HG03045 (cell line): ENCODE results near the gene PID1.

Experiments used
- ATAC-seq: cut with Tn5 transposase; IDR thresholded peaks from one replicate; pipeline ENCODE4 v1.9.1; 2021; ENCODE audit warnings: mild to moderate bottlenecking, moderate library complexity; ENCODE audit not compliant: unreplicated experiment

Gene PID1

GRCh38 chr2:229261599-229261998 lies 9.5 kb downstream of the PID1 start:
- ATAC-seq: no peak

- ATAC-seq: no peak
These were observed 10.0 kb downstream of the PID1 start for GRCh38 chr2:229261076-229261475.

- ATAC-seq: no peak
These were observed 13.1 kb downstream of the PID1 start for GRCh38 chr2:229257985-229258384.

GRCh38 chr2:229256376-229256775 lies 14.7 kb downstream of the PID1 start:
- no peak for ATAC-seq

GRCh38 chr2:229254206-229254605 lies 16.9 kb downstream of the PID1 start:
- no peak for ATAC-seq

- no peak for ATAC-seq
These were observed 18.1 kb downstream of the PID1 start for GRCh38 chr2:229252996-229253395.

GRCh38 chr2:229252280-229252679 lies 18.8 kb downstream of the PID1 start:
- no peak for ATAC-seq

- ATAC-seq: no peak
These were observed 21.6 kb downstream of the PID1 start for GRCh38 chr2:229249536-229249935.

- ATAC-seq: no peak
These were observed 24.8 kb downstream of the PID1 start for GRCh38 chr2:229246334-229246733.

GRCh38 chr2:229244975-229245374 lies 26.1 kb downstream of the PID1 start:
- no peak for ATAC-seq

GRCh38 chr2:229243890-229244560 lies 27.1 kb downstream of the PID1 start:
- ATAC-seq: no peak

GRCh38 chr2:229240984-229241491 lies 30.0 kb downstream of the PID1 start:
- no peak for ATAC-seq

GRCh38 chr2:229239021-229239420 lies 32.1 kb downstream of the PID1 start:
- ATAC-seq: no peak

- no peak for ATAC-seq
These were observed 33.8 kb downstream of the PID1 start for GRCh38 chr2:229237270-229237669.

- no peak for ATAC-seq
These were observed 35.8 kb downstream of the PID1 start for GRCh38 chr2:229235131-229235914.

GRCh38 chr2:229231885-229232284 lies 39.2 kb downstream of the PID1 start:
- no peak for ATAC-seq

GRCh38 chr2:229231328-229231868 lies 39.7 kb downstream of the PID1 start:
- ATAC-seq: no peak

- ATAC-seq: no peak
These were observed 40.2 kb downstream of the PID1 start for GRCh38 chr2:229230911-229231310.

- no peak for ATAC-seq
These were observed 40.8 kb downstream of the PID1 start for GRCh38 chr2:229230256-229230655.

- ATAC-seq: no peak
These were observed 44.7 kb downstream of the PID1 start for GRCh38 chr2:229226382-229226781.

GRCh38 chr2:229223107-229223506 lies 48.0 kb downstream of the PID1 start:
- ATAC-seq: no peak

- no peak for ATAC-seq
These were observed 49.4 kb downstream of the PID1 start for GRCh38 chr2:229221641-229222040.
